H1 (cell line): ENCODE data around the gene LCA5L. TPM values are rescaled to one million over a fixed set of nuclear protein-coding genes. Genes with fewer than 3 reads are reported as not detected.

ENCODE experiments used
- EZH2 ChIP-seq: fragments of 200-600 bp; sonication (generic); IDR thresholded peaks from 2 replicates; pipeline ENCODE4 v1.7.1; 2012; ENCODE audit warnings: low read depth, mild to moderate bottlenecking, moderate library complexity, low read length, inconsistent platforms; ENCODE audit not compliant: severe bottlenecking
- RBBP5 ChIP-seq: IDR thresholded peaks from 2 replicates; pipeline ENCODE4 v1.7.1; 2012; ENCODE audit warnings: low read depth, mild to moderate bottlenecking, inconsistent platforms, low read length, moderate library complexity, borderline replicate concordance
- SIN3A ChIP-seq, 2 experiments: IDR thresholded peaks in 1 of 2; conservative IDR thresholded peaks in 1 of 2; 2 replicates each; pipeline ENCODE4 v1.6.1; 2011 to 2012; ENCODE audit warnings: low read length in 2 of 2, improper control_type of control experiment in 1 of 2, low read depth in 1 of 2, mild to moderate bottlenecking in 1 of 2
- YY1 ChIP-seq: IDR thresholded peaks from 2 replicates; pipeline ENCODE4 v1.6.1; 2011; ENCODE audit warnings: low read depth, mild to moderate bottlenecking, low read length
- polyA plus RNA-seq, 7 experiments: library from polyadenylated mRNA; depleted of rRNA in 3 of 7; stranded (reverse) in 5 of 7; unstranded in 2 of 7; fragments of >200 nt in 5 of 7; fragments of 200-250 nt in 2 of 7; gene quantifications; 1 replicate in 5 of 7; 2 replicates in 1 of 7; 4 replicates in 1 of 7; pipeline versions ENCODE4 v1.2.1 to v1.2.3, GENCODE V29; 2011 to 2013; ENCODE audit warnings: missing spikeins in 2 of 7, mixed read lengths in 2 of 7
- total RNA-seq: library from RNA; stranded (reverse); fragmentation: NEBNext Ultra II Directional; extraction: Animal tissue kit (Norgen Biotek cat#: 25700); gene quantifications from 2 replicates; pipeline ENCODE4 v1.2.1, GENCODE V29; 2021
- TF ChIP-seq, protein P1 (sequence below): IDR thresholded peaks from 2 replicates; pipeline ENCODE4 v1.6.1; 2012; ENCODE audit warnings: inconsistent platforms

LCA5L gene
- total and polyA plus RNA-seq, 2 of the 8 experiments (the other 6 are each of a cell fraction or from before 2014, with no cell fraction given): 0.11 to 0.84 TPM

DNA sequence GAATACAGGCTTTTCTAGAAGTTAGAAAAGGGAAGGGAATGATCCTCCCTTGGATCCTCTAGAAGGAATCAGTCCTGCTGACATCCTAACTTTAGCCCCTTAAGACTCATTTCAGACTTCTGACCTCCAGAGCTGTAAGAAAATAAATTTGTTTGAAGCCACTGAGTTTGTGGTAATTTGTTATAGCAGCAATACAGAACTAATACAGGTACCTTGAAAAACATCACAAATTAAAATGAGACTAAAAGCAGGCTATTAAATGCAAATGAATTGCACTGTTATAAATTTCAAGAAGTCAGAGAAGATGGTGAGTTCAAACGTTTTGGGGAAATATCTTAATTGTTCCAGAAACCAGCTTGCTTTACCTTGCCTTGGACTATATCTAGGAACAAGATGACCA lies 6.3 kb downstream of the LCA5L start (continued):
- TF ChIP-seq SIN3A (conservative IDR thresholded peaks at IDR 0.05 in 1 of 2, IDR thresholded peaks at IDR 0.05 in 1 of 2; ENCODE audit: low read depth in 1 of 2, low read length in 2 of 2) (no peak), YY1 (no peak), RBBP5 (no peak), EZH2 (no peak)
- TF ChIP-seq, protein P1, sequence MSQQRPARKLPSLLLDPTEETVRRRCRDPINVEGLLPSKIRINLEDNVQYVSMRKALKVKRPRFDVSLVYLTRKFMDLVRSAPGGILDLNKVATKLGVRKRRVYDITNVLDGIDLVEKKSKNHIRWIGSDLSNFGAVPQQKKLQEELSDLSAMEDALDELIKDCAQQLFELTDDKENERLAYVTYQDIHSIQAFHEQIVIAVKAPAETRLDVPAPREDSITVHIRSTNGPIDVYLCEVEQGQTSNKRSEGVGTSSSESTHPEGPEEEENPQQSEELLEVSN: no peak
- TF ChIP-seq, all 59 proteins: peak for 0
